ENCODE data around the gene RNF34.
A peak's percentile ranks its signal among the peaks of the same experiment; 100 is the strongest.

The RNF34 gene

DNA sequence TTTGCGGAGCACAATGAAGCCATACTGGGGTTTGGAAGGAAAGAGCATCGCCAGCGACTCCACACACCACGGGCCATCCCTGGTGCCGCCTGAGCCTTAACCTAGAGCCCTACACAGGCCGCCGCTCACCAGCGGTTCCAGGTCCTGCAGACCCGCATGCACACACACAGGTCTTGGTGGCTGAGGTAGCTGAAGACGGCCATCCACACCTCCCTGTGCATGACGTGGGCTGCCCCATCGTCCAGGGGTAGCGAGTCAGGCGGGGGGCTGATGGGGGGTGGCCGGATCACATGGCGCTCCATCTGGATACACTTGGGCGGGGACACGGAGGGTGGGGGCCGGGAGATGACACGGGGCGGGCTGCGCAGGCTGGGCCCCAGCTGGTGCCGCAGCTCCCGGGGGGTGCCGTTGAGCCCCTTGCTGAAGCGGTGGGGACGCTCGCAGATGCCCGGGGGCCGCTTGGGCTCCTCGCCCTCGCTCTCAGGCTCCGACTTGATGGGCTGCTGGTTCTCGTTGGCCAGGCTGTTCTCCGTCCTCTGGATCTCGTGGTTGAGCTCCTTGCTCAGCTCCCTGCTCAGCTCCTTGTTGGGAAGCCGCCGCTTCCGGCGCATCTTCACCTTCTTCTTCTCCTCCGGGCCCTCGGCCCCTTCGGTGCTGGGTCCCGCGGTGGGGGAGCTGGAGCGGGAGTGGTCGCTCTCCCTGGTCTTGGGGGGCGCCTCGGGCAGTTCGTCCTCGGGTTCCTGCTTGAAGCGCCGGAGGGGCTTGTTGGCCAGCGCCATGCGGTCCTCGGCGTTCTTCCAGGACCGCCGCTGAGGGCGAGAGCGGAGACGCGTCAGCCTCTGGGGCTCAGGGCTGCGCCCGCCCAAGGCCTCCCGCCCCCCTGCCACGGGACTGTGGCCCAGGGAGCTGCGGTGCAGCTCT is 42.4 kb downstream of the RNF34 start:
- TF ChIP-seq, protein P1, sequence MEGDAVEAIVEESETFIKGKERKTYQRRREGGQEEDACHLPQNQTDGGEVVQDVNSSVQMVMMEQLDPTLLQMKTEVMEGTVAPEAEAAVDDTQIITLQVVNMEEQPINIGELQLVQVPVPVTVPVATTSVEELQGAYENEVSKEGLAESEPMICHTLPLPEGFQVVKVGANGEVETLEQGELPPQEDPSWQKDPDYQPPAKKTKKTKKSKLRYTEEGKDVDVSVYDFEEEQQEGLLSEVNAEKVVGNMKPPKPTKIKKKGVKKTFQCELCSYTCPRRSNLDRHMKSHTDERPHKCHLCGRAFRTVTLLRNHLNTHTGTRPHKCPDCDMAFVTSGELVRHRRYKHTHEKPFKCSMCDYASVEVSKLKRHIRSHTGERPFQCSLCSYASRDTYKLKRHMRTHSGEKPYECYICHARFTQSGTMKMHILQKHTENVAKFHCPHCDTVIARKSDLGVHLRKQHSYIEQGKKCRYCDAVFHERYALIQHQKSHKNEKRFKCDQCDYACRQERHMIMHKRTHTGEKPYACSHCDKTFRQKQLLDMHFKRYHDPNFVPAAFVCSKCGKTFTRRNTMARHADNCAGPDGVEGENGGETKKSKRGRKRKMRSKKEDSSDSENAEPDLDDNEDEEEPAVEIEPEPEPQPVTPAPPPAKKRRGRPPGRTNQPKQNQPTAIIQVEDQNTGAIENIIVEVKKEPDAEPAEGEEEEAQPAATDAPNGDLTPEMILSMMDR (conservative IDR thresholded peaks at IDR 0.05) = no peak
- peak overlapping the region; percentile 38; the same call in 1 of the 2 replicates for H3K27ac ChIP-seq

- TF ChIP-seq, protein P1 (conservative IDR thresholded peaks at IDR 0.05) = peak; percentile 99
- peak overlapping the region; percentile 38; the same call in 1 of the 2 replicates for H3K27ac ChIP-seq
Measured at GRCh38 chr12:121443193-121443870, 43.4 kb downstream of the RNF34 start.

DNA sequence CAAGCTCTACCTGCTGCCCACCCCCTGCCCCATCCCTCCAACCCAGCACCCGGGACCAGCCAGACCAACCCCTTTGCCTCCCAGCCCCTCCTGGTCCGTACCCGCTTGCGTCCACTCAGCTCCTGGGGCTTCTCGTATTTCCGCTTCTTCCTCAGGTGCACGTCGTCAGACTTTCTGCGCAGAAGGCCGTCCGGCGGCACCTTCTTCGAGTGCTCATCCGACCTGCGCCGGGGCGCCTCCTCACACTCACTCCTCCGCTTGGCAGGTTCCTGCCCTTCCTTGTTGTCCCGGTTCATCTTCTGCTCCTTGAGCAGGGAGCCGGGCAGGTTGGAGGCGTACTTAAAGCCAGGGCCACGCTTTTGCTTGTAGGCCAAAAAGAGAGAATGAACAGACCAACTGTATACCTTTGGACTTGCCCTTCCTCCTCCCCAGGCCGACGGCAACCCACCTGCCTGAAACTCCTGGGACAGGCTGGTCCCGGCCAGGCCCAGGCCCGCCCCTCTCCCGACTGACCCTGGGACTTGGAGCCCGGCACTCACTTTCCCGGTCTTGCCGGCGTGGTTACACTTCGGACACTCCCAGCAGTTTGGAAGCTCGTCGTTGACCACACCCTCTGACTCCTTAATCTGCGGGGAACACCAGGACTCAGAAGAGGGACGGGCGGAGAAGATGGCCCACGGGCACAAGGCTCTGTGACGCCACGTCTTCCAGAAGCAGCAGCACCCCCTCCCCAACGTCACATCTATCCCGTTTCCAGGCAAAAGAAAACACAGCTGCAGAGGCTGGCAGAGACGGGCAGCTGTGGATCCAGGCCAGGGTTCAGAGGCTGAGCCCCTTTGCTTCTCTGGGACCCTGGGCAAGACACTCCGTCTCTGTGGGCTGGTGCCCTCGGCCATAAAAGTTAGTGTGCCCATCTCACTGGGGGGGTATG is 44.3 kb downstream of the RNF34 start:
- H3K27ac ChIP-seq = 0 out of 2 replicates have a peak overlapping the region, but pooled peaks have one; percentile 38
- TF ChIP-seq, protein P1 (conservative IDR thresholded peaks at IDR 0.05) = no peak

DNA sequence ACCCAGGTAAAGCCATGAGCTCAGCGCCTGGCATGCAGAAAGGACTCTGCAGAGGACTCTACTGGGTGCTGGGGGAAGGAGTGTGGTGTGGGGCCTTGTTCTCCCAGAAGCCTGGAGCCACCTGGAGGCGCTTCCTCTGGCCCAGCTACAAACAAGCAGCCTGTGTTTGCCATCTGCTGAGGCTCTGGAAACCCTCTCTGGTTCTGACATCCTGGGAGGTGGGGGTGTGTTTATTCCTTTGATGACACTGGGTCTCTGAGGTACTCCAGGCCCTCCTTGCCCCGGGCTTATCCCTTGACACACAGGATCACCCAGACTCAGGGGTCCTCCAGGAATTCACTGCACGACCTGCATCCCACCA is 44.9 kb downstream of the RNF34 start:
- TF ChIP-seq, protein P1 (conservative IDR thresholded peaks at IDR 0.05) = no peak
- no peak overlapping the region for H3K27ac ChIP-seq

DNA sequence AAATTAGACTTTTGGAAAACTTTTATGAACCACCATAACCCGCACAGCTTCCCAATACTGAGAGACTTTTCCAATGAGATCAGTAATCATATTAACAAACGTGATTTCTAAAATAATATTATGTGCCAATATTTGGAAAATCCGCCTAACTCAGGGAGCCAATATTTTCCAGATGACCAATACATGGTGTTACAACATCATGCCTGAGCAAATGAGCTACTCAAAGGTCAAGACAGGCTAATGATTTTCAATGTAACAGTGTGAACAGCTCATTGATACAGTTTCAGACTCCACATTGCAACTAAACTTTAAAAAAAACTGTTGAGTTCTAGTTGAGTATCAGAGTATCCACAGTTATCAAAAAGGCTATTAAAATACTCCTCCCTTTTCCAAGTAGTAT is 46.8 kb downstream of the RNF34 start:
- TF ChIP-seq, protein P1 (conservative IDR thresholded peaks at IDR 0.05) = no peak
- H3K27ac ChIP-seq = no peak overlapping the region

DNA sequence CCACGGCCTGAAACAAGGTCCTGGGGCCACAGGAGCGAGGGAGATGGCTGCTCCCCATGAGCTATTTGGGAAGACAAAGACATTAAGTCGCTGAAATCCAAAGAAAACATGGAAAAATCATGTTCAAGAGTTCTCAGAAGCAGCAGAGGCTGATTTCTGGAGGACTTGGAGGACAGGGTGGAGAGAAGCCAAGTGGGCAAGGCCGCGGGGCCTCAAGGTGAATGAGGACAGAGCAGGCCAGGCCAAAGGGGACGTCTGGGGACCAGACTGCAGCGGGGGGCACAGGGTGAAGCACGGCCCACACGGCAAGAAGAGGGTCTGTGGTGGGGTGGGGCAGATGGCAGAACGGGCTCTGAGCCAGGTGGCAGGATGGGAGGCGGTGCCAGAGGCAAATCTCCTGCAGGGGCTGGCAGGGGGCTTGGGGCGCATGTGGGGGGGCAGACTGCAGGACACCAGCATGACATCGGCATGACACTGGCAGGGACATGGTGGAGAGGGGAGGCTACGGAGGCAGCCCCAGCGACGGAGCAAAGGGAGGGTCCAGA is 48.9 kb downstream of the RNF34 start:
- TF ChIP-seq, protein P1 (conservative IDR thresholded peaks at IDR 0.05) = no peak

More for the DNA sequence above, 48.9 kb downstream of the RNF34 start:
- no peak overlapping the region for H3K27ac ChIP-seq

Data from VCaP (cell line).